GM13977 (cell line): ENCODE data around the gene ATP6V1B1.

Experiments used
- DNase-seq: peaks from one replicate; pipeline ENCODE4 v3.0.0; 2012; ENCODE audit warnings: low spot score
- in situ Hi-C: fragments of 300-500 bp; cut with MboI; formaldehyde crosslinking; loops from one replicate; pipeline ENCODE4 v1.12.0; 2022; ENCODE audit warnings: low sequenced_read_pairs, low pct_unique_long_range_greater_than_20kb, mixed read lengths, inconsistent platforms; ENCODE audit not compliant: unreplicated experiment
- TF ChIP-seq, protein P1 (sequence below): IDR thresholded peaks from 2 replicates; pipeline ENCODE4 v1.5.1; 2012; ENCODE audit warnings: mild to moderate bottlenecking, control low read depth; ENCODE audit not compliant: insufficient read depth; ENCODE audit errors: extremely low read depth, missing control alignments

ATP6V1B1 gene

DNA sequence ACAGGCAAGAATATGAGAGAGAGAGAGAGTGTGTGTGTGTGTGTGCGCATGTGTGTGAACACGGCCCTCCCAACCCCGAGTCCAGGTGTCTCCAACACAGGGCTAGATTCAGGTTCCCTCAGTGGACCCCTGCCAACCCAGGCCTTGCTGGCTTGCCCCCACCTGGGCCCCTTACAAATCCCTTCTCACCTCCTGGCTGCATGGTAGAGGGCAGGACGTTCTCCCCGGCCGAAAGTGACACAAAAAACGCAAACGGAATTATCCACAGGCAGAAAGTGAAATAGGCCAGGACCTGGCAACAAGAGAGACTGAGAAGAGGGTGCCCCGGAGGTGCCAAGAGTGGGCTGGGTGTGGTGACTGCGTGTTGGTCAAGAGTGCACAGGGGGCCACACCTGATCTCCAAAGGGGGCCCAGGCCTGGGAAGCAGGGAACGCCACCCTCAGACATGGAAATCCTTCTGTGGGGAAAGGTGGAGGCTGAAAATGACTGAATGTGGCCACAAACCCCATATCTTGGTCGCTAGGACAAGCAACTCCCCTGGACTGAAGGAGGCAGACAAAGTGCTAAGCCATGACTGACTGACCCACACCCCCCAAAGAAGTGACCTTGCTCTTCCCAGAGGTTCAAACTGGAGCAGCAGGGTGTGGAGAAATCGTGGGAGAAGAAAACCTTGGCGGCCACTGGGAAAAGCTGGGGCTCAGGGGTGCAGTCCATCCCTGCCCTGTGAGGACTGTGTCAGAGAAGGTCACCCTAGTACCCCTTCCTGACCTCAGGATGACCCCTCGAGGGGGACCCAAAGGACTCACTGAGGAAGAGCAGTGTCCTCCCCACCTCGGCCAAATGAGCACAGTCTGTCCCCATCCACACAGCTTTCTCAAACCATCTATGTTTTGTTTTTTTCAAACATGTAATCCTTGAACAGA is 53.3 kb downstream of the ATP6V1B1 start:
- in situ Hi-C loops = no loop called here
- TF ChIP-seq, protein P1, sequence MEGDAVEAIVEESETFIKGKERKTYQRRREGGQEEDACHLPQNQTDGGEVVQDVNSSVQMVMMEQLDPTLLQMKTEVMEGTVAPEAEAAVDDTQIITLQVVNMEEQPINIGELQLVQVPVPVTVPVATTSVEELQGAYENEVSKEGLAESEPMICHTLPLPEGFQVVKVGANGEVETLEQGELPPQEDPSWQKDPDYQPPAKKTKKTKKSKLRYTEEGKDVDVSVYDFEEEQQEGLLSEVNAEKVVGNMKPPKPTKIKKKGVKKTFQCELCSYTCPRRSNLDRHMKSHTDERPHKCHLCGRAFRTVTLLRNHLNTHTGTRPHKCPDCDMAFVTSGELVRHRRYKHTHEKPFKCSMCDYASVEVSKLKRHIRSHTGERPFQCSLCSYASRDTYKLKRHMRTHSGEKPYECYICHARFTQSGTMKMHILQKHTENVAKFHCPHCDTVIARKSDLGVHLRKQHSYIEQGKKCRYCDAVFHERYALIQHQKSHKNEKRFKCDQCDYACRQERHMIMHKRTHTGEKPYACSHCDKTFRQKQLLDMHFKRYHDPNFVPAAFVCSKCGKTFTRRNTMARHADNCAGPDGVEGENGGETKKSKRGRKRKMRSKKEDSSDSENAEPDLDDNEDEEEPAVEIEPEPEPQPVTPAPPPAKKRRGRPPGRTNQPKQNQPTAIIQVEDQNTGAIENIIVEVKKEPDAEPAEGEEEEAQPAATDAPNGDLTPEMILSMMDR = no peak
- DNase-seq = no peak

DNA sequence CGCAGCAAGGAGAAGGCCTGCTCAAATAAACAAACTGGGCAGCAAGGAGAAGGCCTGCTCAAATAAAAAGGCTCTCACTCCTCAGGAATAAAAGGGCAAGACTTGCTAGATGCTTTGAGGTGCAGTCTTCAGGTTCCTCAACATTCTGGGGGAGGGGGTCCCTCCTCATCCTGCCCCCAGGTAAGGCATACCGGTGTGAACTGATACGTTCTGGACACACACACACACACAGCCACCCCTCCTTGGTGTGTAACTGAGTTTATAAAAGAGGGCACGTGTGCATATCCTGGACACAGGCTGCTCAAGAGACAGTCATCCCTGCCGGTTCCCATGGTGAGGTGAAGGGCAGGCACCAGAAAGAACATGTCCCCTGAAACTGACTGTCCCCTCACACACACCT is 54.5 kb downstream of the ATP6V1B1 start:
- TF ChIP-seq, protein P1 = no peak
- no peak for DNase-seq

DNA sequence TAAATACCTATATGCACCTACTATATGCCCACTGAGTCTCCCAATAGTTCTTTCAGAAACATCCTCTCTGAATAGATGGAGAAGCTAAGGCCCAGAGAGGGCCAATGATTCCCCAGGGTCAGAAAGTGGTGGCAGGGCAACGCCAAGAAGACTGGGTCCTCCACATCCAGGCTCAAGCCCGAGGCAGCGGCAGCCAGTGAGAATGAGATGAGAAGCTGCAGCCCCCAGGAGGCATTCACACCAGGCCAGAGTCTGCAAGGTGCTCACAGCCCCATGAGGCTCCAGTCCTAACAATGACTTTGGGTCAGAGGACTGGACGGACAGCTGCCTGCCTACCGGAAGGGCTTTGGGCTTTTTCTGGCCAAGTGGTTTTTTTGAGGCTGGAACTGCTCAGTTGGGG is 55.4 kb downstream of the ATP6V1B1 start:
- in situ Hi-C loops = no loop called here
- TF ChIP-seq, protein P1 = no peak
- DNase-seq = no peak

More for the DNA sequence above, 54.5 kb downstream of the ATP6V1B1 start:
- in situ Hi-C loops = no loop called here

DNA sequence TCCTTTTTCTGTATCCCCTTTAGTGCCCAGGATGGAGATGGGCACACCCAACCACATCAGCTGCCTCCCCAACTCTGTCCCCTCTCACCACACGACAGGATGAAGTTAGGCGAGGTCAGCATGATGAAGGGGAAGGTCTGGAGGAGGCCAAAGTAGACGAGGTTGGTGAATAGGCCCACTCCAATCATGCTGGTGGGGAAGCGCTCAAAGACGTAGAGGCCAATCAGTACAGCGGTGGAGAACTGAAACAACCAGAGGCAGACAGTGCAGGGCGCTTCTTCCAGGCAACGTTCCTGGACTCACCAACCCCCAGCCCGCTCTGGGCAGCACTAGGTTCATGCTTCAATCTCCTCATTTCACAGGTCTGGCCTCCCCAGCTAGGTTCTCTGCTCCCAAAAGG is 56.0 kb downstream of the ATP6V1B1 start:
- in situ Hi-C loops = no loop called here
- TF ChIP-seq, protein P1 = no peak
- peak; percentile 0 for DNase-seq

DNA sequence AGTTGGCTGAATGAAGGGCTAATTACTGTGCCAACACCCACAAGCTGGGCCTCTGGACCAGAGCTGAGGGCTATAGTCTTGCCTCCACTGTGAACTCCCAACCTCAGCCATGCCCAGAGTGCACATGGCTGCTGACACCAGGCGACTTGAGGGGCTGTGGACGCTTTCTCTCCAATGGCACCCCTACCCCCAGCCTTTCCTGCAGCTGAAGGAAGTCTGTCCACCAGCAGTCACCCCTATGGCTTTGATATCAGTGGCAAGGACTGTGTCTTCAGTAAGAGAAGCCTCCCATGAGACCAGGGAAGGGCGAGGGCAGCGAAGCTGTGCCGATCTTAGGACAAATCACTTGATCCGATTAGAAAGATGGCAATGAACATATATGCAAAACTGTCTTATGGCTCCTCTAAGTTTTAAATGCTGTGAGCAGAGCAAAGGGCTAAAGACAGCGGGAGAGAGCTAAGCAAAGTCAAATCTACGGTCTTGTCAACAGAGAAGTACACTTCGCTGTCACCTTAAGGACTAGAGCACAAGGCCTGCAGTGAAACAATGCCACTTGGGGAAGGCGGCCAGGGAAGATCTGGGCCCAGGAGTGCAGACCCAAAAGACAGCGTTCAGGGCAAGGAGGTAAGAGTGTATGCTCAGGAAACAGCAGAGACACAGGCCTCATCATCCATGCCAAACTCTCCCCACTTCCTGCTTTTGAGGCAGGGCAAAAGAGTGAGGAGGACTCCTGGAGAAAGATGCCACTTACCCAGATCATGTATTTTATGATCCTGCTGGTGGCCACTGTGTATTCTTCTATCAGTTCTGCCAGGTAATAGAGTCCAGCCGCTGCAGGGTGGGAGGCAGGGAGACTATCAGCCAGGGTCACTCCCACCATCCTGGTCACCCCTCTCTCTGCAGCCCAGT is 57.5 kb downstream of the ATP6V1B1 start:
- in situ Hi-C loops = no loop called here
- peak; percentile 3 for DNase-seq

More for the DNA sequence above, 57.5 kb downstream of the ATP6V1B1 start:
- TF ChIP-seq, protein P1 = no peak
